GM18867 (cell line): ENCODE data around the gene CDH22.

Experiments
- ATAC-seq: cut with Tn5 transposase; IDR thresholded peaks from one replicate; pipeline ENCODE4 v1.9.1; 2021; ENCODE audit warnings: mild to moderate bottlenecking, moderate library complexity; ENCODE audit not compliant: unreplicated experiment

CDH22 gene

GRCh38 chr20:46200582-46201570, 107.4 kb downstream of the CDH22 start:
- ATAC-seq: no peak

GRCh38 chr20:46199198-46199597, 109.1 kb downstream of the CDH22 start:
- no peak for ATAC-seq

GRCh38 chr20:46196990-46197389, 111.3 kb downstream of the CDH22 start:
- ATAC-seq: no peak

GRCh38 chr20:46195264-46196036, 112.8 kb downstream of the CDH22 start:
- ATAC-seq: no peak

DNA sequence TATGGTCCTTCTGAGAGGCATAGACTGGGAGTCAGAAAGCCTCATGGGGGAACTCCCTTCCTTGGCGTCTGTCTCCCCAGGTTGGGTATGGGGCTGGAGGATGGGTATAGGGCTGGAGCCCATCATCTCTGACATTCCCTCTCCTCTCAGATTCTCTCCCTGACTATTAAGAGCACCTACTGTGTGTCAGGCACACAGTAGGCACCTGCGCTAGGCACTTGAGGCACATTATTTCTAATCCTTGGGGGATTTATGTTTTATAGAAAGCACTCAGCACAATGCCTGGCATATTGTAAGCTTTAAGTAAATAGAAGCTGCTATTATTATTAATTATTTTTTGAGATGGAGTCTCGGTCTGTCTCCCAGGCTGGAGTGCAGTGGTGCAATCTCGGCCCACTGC, 113.9 kb downstream of the CDH22 start:
- no peak for ATAC-seq

DNA sequence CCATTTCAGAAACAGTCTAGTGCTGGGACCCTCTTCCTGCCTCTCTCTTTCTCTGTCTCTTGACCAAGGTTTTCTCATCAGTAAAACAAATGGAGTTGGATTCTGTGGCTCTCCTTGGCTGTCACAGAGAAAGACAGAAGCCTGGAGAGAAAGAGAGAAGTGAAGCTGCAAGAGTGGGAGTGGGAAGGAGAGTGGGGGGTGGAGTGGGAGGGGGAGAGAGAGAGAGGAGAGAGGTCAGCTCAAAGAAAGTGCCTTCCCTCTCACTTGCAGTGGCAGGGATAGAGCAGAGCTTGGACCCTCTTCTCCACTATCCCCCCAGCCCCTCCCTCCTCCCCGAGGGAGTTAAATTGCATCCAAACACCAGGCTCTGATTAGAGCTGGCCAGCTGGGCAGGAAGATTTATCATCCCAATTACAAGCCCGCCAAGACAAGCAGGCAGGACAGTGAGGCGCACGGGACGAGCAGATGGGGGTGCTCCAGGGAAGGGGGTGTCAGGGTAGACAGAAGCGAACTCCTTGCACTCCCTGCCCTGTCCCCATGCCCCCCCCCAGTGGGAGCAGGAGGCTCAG, 115.8 kb downstream of the CDH22 start:
- ATAC-seq: no peak

- no peak for ATAC-seq
Measured at GRCh38 chr20:46191611-46192010, 116.7 kb downstream of the CDH22 start.

- ATAC-seq: no peak
Measured at GRCh38 chr20:46191168-46191540, 117.1 kb downstream of the CDH22 start.

DNA sequence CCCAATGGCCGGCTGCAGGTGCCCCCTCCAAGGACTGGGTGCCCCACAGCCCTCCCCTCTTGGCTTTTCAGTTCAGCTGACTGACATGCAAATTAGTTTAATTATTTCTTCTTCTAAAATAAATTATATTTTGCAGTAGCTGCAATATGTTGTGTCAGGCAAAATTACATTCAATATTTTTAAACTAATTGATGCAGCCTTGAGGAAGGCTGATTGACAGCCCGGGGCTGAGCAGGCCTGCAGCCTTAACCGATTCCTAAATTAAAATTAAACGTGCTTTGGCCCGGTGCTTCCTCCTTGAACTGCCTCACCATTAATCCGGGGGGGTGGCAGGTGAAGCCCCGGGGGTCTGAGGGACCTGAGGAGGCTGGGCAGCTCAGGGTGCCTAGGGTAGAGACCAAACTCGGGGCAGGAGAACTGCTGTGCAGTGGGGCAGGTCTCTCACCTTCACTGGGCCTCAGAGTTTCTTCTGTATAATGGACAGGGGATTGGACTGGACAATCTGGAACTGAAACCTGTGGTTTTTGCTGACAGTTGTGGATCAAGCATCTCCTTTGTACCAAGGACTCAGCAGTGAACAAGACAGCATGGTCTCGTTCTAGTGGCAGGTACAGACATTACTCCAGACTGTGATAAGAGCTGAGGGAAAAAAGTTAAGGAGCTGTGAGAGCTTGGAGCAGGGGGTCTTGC, 117.7 kb downstream of the CDH22 start:
- ATAC-seq: no peak

DNA sequence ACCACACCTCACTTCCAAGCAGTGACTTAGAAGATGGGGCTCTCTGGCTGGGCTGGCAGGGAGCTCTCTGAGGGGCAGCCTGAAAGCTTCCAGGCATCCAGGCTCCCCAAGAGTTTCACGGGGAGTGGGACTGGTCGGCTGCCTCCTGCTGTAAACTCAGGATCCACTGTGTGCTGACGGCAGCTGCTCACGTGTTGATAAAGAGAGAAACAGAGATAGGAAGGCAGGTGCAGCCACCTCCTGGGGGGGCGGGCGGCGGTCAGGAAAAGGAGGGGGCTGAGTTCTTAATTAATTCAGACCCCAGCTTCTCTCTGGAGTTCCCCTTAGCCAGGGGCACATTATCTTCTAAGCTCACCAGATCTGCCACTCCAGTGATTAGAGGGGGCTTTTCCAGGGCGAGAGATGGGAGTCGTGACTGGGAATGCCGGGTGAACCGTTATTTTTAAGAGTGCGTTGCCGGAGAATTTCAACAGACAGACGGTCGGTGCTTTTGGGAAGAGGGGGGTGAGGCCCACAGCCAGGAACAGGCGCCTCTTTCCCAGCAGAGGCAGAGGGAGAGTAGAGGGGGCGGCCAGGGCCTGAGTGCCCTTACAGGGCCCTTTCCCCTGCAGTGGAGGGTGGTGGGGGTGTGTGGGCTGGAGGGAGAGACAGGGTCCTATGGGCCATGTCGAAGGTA, 119.3 kb downstream of the CDH22 start:
- ATAC-seq: no peak

DNA sequence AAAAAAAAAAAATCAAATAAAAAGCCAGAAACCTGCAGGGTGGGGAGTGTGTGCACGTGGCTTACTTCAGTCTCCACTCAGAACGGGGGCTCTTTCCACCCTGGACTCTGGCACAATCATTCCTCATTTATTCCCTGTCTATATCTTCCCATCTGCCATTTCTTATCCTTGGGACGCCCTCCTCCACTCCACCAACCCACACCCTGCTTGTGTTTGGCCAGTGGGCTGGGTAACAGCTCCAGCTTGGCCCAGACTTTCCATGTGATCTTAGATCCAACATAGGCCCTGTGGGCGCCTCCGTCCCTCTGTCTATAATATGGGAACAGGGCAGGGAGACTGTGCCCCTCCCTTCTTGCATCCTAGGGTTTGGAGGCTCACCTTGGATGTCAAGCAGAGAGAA, 122.1 kb downstream of the CDH22 start:
- ATAC-seq: no peak

- ATAC-seq: no peak
Measured at GRCh38 chr20:46185353-46185752, 122.9 kb downstream of the CDH22 start.

DNA sequence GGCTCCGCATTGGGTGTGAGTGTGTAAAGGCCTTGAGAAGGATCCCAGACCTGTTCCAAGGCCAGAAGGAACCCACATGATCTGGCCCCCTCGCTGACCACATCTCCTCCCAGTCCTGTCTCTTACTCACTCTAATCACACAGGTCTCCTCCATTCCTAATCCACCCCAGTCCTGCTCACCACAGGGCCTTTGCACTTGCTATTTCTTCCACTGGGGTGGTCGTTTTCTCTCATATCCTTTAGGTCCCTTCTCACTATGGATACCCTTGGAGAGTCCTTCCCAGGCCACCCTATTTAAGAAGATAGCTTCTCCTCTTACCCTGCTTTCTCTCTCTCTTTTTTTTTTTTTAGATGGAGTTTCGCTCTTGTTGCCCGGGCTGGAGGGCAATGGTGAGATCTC, 124.5 kb downstream of the CDH22 start:
- ATAC-seq: no peak

DNA sequence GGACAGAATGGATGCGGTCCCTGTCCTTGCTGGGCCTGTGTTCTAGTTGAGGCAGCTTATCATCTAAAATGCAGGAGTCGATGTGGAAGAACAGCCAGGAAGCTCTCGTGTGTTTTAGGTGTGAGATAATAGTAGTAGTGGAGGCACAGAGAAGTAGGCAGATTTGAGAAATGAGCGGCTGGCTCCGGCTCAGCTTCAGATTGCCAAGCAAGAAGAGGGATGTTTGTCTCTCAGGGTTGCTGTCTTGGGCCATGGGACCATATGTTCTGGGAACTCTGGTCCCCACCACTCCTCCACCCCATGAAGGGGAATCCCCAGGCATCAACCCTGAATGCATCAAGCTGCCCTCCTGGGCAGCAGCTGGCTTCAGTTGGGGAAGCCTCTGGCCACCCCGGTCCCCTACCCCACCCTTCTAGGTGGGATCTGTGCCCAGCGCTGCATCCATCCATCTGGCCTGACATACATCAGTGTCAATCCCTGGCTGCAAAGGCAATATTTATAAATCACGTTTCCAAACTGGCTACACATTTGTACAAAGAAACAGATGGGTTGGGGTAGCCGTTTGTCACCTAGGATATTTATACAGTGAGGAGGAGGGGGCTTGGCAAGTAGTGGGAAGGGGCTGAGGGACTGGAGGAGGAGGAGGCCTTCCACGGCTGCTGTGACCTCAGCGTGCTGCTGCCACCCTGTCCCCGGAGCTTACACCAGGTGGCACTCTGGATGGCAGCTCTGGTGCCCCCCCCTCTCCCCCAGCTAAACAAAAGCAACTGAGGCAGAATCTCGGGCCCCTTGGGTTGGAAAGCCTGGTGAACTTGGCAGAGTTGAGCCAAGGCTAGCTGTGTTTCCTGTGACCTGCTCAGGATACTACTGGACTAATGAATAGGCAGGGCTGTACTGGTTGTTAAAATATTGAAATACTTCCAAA, 125.8 kb downstream of the CDH22 start:
- no peak for ATAC-seq

DNA sequence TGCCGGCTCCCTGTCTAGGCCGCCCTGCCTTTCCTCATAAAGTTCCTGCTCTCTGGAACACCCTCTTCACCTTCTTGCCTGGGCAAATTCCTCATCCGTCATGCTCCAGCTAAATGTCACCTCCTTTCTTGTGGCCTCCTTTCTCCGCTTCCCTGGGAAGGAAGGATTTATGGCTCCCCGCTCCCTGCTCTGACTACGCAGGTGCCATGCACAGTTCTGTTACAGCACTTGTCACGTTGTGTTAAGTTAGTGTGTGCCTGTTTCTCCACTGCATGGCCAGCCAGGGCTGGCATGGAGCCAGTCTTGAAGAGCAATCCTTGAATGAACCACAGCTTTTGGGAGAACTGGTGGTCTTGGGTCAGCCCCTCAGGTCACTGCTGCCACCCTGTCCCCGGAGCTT, 128.4 kb downstream of the CDH22 start:
- no peak for ATAC-seq

DNA sequence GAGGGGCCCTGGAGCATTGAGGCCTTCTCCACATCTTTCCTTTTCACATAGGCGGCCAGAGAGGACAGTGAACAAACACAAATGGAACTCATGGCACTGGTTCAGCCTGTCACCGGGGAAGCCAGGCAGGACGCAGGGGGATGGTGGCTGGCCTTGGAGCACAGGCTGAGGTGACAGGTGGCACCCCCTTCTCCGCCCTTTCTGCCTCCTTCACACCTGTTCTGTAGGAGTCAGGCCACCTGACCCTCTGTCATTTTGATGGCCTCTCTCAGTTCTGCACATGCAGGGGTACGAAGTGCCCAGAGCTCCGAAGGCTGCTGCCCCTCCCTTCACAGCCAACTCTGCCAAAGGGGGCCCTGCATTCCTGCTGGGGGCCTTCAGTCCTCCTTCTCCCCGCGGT, 129.4 kb downstream of the CDH22 start:
- no peak for ATAC-seq

GRCh38 chr20:46177768-46178167, 130.5 kb downstream of the CDH22 start:
- no peak for ATAC-seq

- ATAC-seq: no peak
Measured at GRCh38 chr20:46176739-46177378, 131.4 kb downstream of the CDH22 start.

DNA sequence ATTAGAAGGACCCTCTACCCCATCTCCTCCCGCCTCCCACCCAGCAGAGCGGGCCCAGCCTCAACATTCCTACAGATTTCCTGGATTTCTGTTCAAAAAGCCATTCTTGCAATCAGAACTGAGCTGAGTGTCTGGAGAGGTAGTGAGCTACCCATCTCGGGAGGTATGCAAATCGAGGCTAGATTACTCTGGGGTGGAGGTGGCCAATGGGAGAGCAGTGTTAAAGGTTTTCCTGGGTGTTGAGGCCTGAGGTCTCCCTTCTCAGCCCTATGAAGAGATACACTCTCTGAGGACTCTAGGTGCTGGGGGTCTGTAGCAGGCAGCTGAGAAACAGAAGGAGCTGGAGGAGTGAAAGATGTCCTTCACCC, 133.2 kb downstream of the CDH22 start:
- ATAC-seq: no peak
